ENCODE results near the gene CELSR1.
A peak's percentile ranks its signal among the peaks of the same experiment; 100 is the strongest.

The CELSR1 gene

GRCh38 chr22:46339956-46340355 lies 197.5 kb downstream of the CELSR1 start:
- DNase-seq (ENCODE audit: low read depth), result no peak
- TF ChIP-seq, protein P1, sequence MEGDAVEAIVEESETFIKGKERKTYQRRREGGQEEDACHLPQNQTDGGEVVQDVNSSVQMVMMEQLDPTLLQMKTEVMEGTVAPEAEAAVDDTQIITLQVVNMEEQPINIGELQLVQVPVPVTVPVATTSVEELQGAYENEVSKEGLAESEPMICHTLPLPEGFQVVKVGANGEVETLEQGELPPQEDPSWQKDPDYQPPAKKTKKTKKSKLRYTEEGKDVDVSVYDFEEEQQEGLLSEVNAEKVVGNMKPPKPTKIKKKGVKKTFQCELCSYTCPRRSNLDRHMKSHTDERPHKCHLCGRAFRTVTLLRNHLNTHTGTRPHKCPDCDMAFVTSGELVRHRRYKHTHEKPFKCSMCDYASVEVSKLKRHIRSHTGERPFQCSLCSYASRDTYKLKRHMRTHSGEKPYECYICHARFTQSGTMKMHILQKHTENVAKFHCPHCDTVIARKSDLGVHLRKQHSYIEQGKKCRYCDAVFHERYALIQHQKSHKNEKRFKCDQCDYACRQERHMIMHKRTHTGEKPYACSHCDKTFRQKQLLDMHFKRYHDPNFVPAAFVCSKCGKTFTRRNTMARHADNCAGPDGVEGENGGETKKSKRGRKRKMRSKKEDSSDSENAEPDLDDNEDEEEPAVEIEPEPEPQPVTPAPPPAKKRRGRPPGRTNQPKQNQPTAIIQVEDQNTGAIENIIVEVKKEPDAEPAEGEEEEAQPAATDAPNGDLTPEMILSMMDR (IDR thresholded peaks at IDR 0.05; ENCODE audit: low read depth, low read length, missing control alignments), result no peak
- no peak overlapping the region for H3K4me3 ChIP-seq (ENCODE audit: low read depth, low read length)
- in situ Hi-C loops (cut with HindIII; ENCODE audit: low sequenced_read_pairs), result loop anchor here (5.0 to 10.0 kb wide), 2 partner anchors 75 to 193 kb away; no protein-coding TSS in a partner anchor

- H3K4me3 ChIP-seq (ENCODE audit: low read depth, low read length), result no peak overlapping the region
- TF ChIP-seq, protein P1 (IDR thresholded peaks at IDR 0.05; ENCODE audit: low read depth, low read length, missing control alignments), result no peak
- no peak for DNase-seq (ENCODE audit: low read depth)
- in situ Hi-C loops (cut with HindIII; ENCODE audit: low sequenced_read_pairs), result loop anchor here (5.0 to 10.0 kb wide), 2 partner anchors 76 to 191 kb away; no protein-coding TSS in a partner anchor
Measured at GRCh38 chr22:46338636-46339035, 198.8 kb downstream of the CELSR1 start.

DNA sequence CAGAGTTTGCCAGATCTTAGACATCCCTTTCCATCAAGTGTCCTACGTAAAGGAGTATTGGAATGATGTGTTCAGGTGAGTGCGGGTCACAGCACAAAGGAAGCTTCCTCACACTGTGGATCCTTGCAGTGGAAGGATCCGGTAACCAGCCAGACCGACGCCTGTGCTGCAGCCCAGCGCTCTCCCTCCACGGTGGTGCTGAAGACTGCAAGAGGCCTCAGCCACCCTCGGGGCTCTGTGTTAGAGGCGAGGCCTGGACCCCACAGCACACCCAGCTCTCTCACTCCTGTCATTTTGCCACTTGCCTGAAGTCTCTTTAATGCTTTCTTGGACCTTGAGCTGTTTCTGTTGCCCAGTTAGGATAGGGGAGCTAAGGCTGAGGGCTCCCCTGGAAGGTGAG lies 199.6 kb downstream of the CELSR1 start:
- in situ Hi-C loops (cut with HindIII; ENCODE audit: low sequenced_read_pairs), result loop anchor here (5.0 to 10.0 kb wide), 2 partner anchors 77 to 191 kb away; no protein-coding TSS in a partner anchor
- H3K4me3 ChIP-seq (ENCODE audit: low read depth, low read length), result no peak overlapping the region
- TF ChIP-seq, protein P1 (IDR thresholded peaks at IDR 0.05; ENCODE audit: low read depth, low read length, missing control alignments), result no peak
- DNase-seq (ENCODE audit: low read depth), result no peak

GRCh38 chr22:46336119-46337078 lies 201.0 kb downstream of the CELSR1 start:
- in situ Hi-C loops (cut with HindIII; ENCODE audit: low sequenced_read_pairs), result loop anchor here (5.0 to 10.0 kb wide), 2 partner anchors 78 to 189 kb away; no protein-coding TSS in a partner anchor
- DNase-seq (ENCODE audit: low read depth), result no peak
- TF ChIP-seq, protein P1 (IDR thresholded peaks at IDR 0.05; ENCODE audit: low read depth, low read length, missing control alignments), result no peak
- H3K4me3 ChIP-seq (ENCODE audit: low read depth, low read length), result peak overlapping the region; percentile 76

DNA sequence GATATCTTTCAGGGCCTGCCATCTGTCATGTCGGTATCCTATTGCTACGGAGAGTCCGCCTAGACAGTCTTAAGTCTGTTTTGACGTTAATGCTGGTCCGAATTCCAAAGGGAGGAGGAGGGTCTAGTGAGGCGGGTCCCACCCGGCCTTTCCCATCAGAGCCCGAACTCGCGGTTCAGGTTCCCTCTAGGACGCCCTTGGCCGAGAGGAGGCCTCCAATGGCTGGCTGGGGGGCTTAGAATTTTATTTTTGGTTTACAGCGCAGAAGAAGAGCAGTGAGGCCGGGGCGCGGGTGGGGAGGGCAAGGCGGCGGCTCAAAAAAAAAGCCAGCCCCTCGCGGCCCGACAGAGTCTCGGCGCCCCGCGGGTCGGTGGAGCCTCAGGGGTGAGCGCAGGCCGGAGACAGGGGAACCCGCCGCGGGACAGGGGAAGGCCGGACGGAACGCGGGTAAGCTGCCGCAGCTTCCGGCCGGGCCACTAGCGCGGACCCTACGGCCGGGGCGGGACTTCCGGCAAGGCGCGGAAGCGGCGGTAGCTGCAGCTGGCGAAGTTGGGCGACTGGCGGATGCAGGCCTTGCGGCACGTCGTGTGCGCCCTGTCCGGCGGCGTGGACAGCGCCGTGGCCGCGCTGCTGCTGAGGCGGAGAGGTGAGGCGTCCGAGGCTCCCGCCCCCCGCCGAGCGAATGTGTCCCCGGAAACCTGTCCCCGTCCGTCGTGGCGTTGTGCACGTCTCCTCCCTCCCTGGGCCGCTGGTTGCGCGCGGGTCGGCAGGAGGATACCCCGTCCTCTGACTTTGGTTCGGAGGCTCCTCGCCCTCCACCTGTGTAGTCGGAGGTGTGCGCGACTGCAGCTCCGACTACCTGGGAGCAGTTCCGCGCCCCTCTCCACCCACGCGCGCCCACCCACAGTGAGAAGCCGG lies 202.0 kb downstream of the CELSR1 start, which contains the start of gene TRMU:
TSS of gene TRMU (plus strand) at position 514 of the 918 bp plus-strand sequence. CDS start at position 565, 51 bp downstream.
- TF ChIP-seq, protein P1 (IDR thresholded peaks at IDR 0.05; ENCODE audit: low read depth, low read length, missing control alignments), result no peak
- H3K4me3 ChIP-seq (ENCODE audit: low read depth, low read length), result peak within 1 kb of the TSS; percentile 76

GRCh38 chr22:46331496-46331895 lies 205.9 kb downstream of the CELSR1 start:
- no peak for DNase-seq (ENCODE audit: low read depth)
- TF ChIP-seq, protein P1 (IDR thresholded peaks at IDR 0.05; ENCODE audit: low read depth, low read length, missing control alignments), result no peak
- H3K4me3 ChIP-seq (ENCODE audit: low read depth, low read length), result no peak overlapping the region
- in situ Hi-C loops (cut with HindIII; ENCODE audit: low sequenced_read_pairs), result loop anchor here (10.0 kb wide), 1 partner anchor 83 kb away; no protein-coding TSS in a partner anchor

More for the DNA sequence above, 202.0 kb downstream of the CELSR1 start, which contains the start of gene TRMU:
- in situ Hi-C loops (cut with HindIII; ENCODE audit: low sequenced_read_pairs), result loop anchor here (5.0 to 10.0 kb wide), 2 partner anchors 79 to 188 kb away; no protein-coding TSS in a partner anchor
- peak; percentile 38 for DNase-seq (ENCODE audit: low read depth)
